ENCODE measurements around the gene ZNF451. TPM values are rescaled to one million over a fixed set of nuclear protein-coding genes. Genes with fewer than 3 reads are reported as not detected.

Gene ZNF451
- polyA plus RNA-seq, 2 of the 4 experiments (the other 2 are of a cell fraction), result 8.9 to 23.0 TPM

- no peaks in the 10 kb centered on the region for H3K4me1 ChIP-seq
- DNase-seq (ENCODE audit: low read depth in 1 of 2, low spot score in 1 of 2) (no peak), FAIRE-seq (no peak), ATAC-seq (no peak)
- ChIA-PET POLR2A (no interaction called here), CTCF (interaction anchor here (1.1 kb wide), 1 partner anchor 9 kb away, joined by 4 read pairs; no protein-coding TSS in a partner anchor)
- no peaks in the 10 kb centered on the region for H3K9me3 ChIP-seq
- H3K4me3 ChIP-seq, result no peak overlapping the region
- H3K27ac ChIP-seq, result no peak overlapping the region
- WGBS (ENCODE audit: missing lambda C conversion rate), result 45% methylated on average over 1 of the region's 1 CpG
- H3K4me2 ChIP-seq, result no peak overlapping the region
- TF ChIP-seq HES2 (IDR thresholded peaks at IDR 0.05), result no peak
- no peak for TF ChIP-seq NFE2L2 (conservative IDR thresholded peaks at IDR 0.05; ENCODE audit: low read length)
- no peak for TF ChIP-seq FOXS1 (CRISPR knock-in tag; IDR thresholded peaks at IDR 0.05)
- TF ChIP-seq SMC3 (IDR thresholded peaks at IDR 0.05), result no peak
- TF ChIP-seq HEYL (CRISPR knock-in tag; IDR thresholded peaks at IDR 0.05), result no peak
- TF ChIP-seq REST (IDR thresholded peaks at IDR 0.05), result no peak
- no peak for TF ChIP-seq KDM1A (IDR thresholded peaks at IDR 0.05; ENCODE audit: low read depth)
- TF ChIP-seq CEBPB (IDR thresholded peaks at IDR 0.05), result no peak
- no peak for TF ChIP-seq MAFK (IDR thresholded peaks at IDR 0.05; ENCODE audit: partially characterized antibody)
- TF ChIP-seq RAD21 (conservative IDR thresholded peaks at IDR 0.05 in 1 of 2, IDR thresholded peaks at IDR 0.05 in 1 of 2), result no peak
- TF ChIP-seq ZSCAN20 (CRISPR knock-in tag; IDR thresholded peaks at IDR 0.05), result no peak
- no peak for TF ChIP-seq NPAS2 (CRISPR knock-in tag; IDR thresholded peaks at IDR 0.05; ENCODE audit: borderline replicate concordance)
- no peak for TF ChIP-seq RFX5 (IDR thresholded peaks at IDR 0.05)
- no peak for TF ChIP-seq HOXB13 (CRISPR knock-in tag; IDR thresholded peaks at IDR 0.05; ENCODE audit: low read depth)
- TF ChIP-seq NR3C1 (IDR thresholded peaks at IDR 0.05), result no peak
- no peak for TF ChIP-seq EHMT2 (IDR thresholded peaks at IDR 0.05; ENCODE audit: low read depth)
- no peak for TF ChIP-seq KDM5A (IDR thresholded peaks at IDR 0.05)
- no peak for TF ChIP-seq HDAC2 (IDR thresholded peaks at IDR 0.05)
Observed at GRCh38 chr6:57215260-57215659, 125.3 kb downstream of the ZNF451 start.

GRCh38 chr6:57216235-57217101 lies 126.5 kb downstream of the ZNF451 start:
- ChIA-PET POLR2A (no interaction called here), CTCF (interaction anchor here (1.2 kb wide), 1 partner anchor 100 kb away, joined by 3 read pairs; no protein-coding TSS in a partner anchor)
- DNase-seq (ENCODE audit: low read depth in 1 of 2, low spot score in 1 of 2) (no peak), FAIRE-seq (no peak), ATAC-seq (0 out of 6 replicates have a peak, but pooled peaks of 1 of the 2 experiments have one; percentile 21)
- Histone ChIP-seq H3K4me1 (no peaks in the 10 kb centered on the region), H3K4me3 (no peak overlapping the region), H3K4me2 (no peak overlapping the region), H3K27ac (no peak overlapping the region), H3K9me3 (no peaks in the 10 kb centered on the region)
- no peak for TF ChIP-seq ZNF302 (CRISPR knock-in tag; IDR thresholded peaks at IDR 0.05)
- no peak for TF ChIP-seq CHD2 (IDR thresholded peaks at IDR 0.05; ENCODE audit: low read length, partially characterized antibody)
- TF ChIP-seq CBX2 (IDR thresholded peaks at IDR 0.05; ENCODE audit: borderline replicate concordance, low read depth), result no peak
- TF ChIP-seq MAFK (IDR thresholded peaks at IDR 0.05; ENCODE audit: partially characterized antibody), result no peak
- no peak for TF ChIP-seq RNF2 (IDR thresholded peaks at IDR 0.05; ENCODE audit: borderline replicate concordance, low read depth)
- TF ChIP-seq TFCP2L1 (CRISPR knock-in tag; IDR thresholded peaks at IDR 0.05), result no peak
- no peak for TF ChIP-seq SREBF2 (IDR thresholded peaks at IDR 0.05)
- 92% methylated on average over 7 of the region's 7 CpGs for WGBS (ENCODE audit: missing lambda C conversion rate)
